Endothelial cell of umbilical vein (primary cell): Measurements from ENCODE around the gene ALK. TPM values are rescaled to one million over a fixed set of nuclear protein-coding genes. Genes with fewer than 3 reads are reported as not detected.

ENCODE experiments used
- BruUV-seq: library from RNA; stranded (reverse); fragments of 400-500 nt; replicated peaks from 2 replicates; lab custom pipeline; 2021; lab: Mats Ljungman, UMichigan
- CTCF ChIA-PET: fragments of 300-600, 350-600 bp; sonication (Branson Sonifier 250); formaldehyde crosslinking; loops from one replicate; lab custom pipeline; 2021; ENCODE audit warnings: antibody characterized with exemption, inconsistent platforms; lab: Charles Lee
- POLR2A ChIA-PET: fragments of 300-600, 350-600 bp; sonication (Branson Sonifier 250); formaldehyde crosslinking; loops from one replicate; lab custom pipeline; 2021; ENCODE audit warnings: antibody characterized with exemption, inconsistent platforms; lab: Charles Lee
- DNase-seq: peaks from one replicate; pipeline ENCODE4 v3.0.0-alpha.2; 2011; ENCODE audit warnings: low read depth, low spot score
- FAIRE-seq: peaks from 2 replicates; lab custom pipeline; 2011; peaks lifted over from hg19 to GRCh38; lab: Jason Lieb, UNC
- H2AFZ ChIP-seq: 2 replicates; pipeline ENCODE4 v1.6.0; 2012; ENCODE audit warnings: low read depth, low read length, control low read depth, inconsistent platforms
- H3K27ac ChIP-seq: 2 replicates; pipeline ENCODE4 v1.5.1; 2011; ENCODE audit warnings: low read depth, mild to moderate bottlenecking, control low read depth, low read length, moderate library complexity; ENCODE audit not compliant: insufficient read depth
- H3K27me3 ChIP-seq, 2 experiments: 2 replicates each; pipeline versions ENCODE4 v1.6.0 to v1.6.1; 2011; ENCODE audit warnings: low read length in 2 of 2, mixed read lengths in 1 of 2; ENCODE audit not compliant: control insufficient read depth in 2 of 2, insufficient read depth in 2 of 2
- H3K36me3 ChIP-seq, 2 experiments: 2 replicates in 1 of 2; 3 replicates in 1 of 2; pipeline ENCODE4 v1.5.1; 2011; ENCODE audit warnings: low read length in 2 of 2, mild to moderate bottlenecking in 1 of 2, moderate library complexity in 1 of 2; ENCODE audit not compliant: control insufficient read depth in 2 of 2, insufficient read depth in 2 of 2; ENCODE audit errors: extremely low read depth in 1 of 2
- H3K4me1 ChIP-seq: 3 replicates; pipeline ENCODE4 v1.5.1; 2011; ENCODE audit warnings: mild to moderate bottlenecking, low read length; ENCODE audit not compliant: control insufficient read depth, insufficient read depth; ENCODE audit errors: extremely low read depth
- H3K4me2 ChIP-seq: 2 replicates; pipeline ENCODE4 v1.6.1; 2011; ENCODE audit warnings: low read length, control low read depth, mixed read lengths; ENCODE audit not compliant: insufficient read depth
- H3K4me3 ChIP-seq, 3 experiments: fragments of 200-600 bp in 1 of 3; sonication (generic), shearing (Covaris generic) in 1 of 3; replicated peaks in 1 of 3; 2 replicates each; pipeline ENCODE4 v1.5.1; 2011 to 2016; ENCODE audit warnings: control low read depth in 3 of 3, low read length in 3 of 3, mild to moderate bottlenecking in 2 of 3, inconsistent platforms in 1 of 3, low read depth in 1 of 3, moderate library complexity in 1 of 3; ENCODE audit not compliant: insufficient read depth in 1 of 3
- H3K79me2 ChIP-seq: 2 replicates; pipeline ENCODE4 v1.6.0; 2012; ENCODE audit warnings: low read length, inconsistent platforms; ENCODE audit not compliant: control insufficient read depth, insufficient read depth
- H3K9ac ChIP-seq: replicated peaks from 2 replicates; pipeline ENCODE3; 2011; ENCODE audit warnings: low read length, control low read depth; ENCODE audit not compliant: insufficient read depth; ENCODE audit errors: extremely low read depth
- H3K9me1 ChIP-seq: replicated peaks from 3 replicates; pipeline ENCODE4 v1.6.0; 2011; ENCODE audit warnings: mild to moderate bottlenecking, low read length; ENCODE audit not compliant: control insufficient read depth, insufficient read depth; ENCODE audit errors: extremely low read depth
- H3K9me3 ChIP-seq: replicated peaks from 2 replicates; pipeline ENCODE4 v1.5.1; 2012; ENCODE audit warnings: low read length, inconsistent platforms; ENCODE audit not compliant: control insufficient read depth, insufficient read depth
- H4K20me1 ChIP-seq: replicated peaks from 2 replicates; pipeline ENCODE3; 2011; ENCODE audit warnings: mild to moderate bottlenecking, low read length; ENCODE audit not compliant: control insufficient read depth, insufficient read depth; ENCODE audit errors: extremely low read depth
- EZH2 ChIP-seq: IDR thresholded peaks from 2 replicates; pipeline ENCODE4 v1.6.1; 2012; ENCODE audit warnings: borderline replicate concordance, low read depth, mild to moderate bottlenecking, moderate library complexity, low read length, inconsistent platforms; ENCODE audit not compliant: severe bottlenecking
- FOS ChIP-seq: IDR thresholded peaks from 2 replicates; pipeline ENCODE4 v1.6.1; 2011; ENCODE audit warnings: mild to moderate bottlenecking, low read length, moderate library complexity, borderline replicate concordance; ENCODE audit not compliant: insufficient read depth
- GATA2 ChIP-seq: IDR thresholded peaks from 2 replicates; pipeline ENCODE4 v1.7.0; 2011; ENCODE audit warnings: low read depth, mild to moderate bottlenecking, moderate library complexity, mixed read lengths, low read length; ENCODE audit not compliant: insufficient read length, insufficient read depth
- JUN ChIP-seq: IDR thresholded peaks from 2 replicates; pipeline ENCODE4 v1.6.1; 2011; ENCODE audit warnings: borderline replicate concordance, low read depth; ENCODE audit not compliant: insufficient read length, insufficient read depth
- MYC ChIP-seq: IDR thresholded peaks from one replicate; pipeline ENCODE4 v1.6.1; 2011; ENCODE audit warnings: mild to moderate bottlenecking, low read depth, low read length
- POLR2A ChIP-seq: IDR thresholded peaks from 2 replicates; pipeline ENCODE4 v1.6.1; 2012; ENCODE audit warnings: low read depth, mild to moderate bottlenecking, control low read depth, low read length
- POLR2AphosphoS5 ChIP-seq: IDR thresholded peaks from 2 replicates; pipeline ENCODE4 v1.6.1; 2012; ENCODE audit warnings: low read depth, mild to moderate bottlenecking, control low read depth, low read length, moderate library complexity; ENCODE audit not compliant: insufficient read depth
- dilution Hi-C: fragments of 300-500 bp; cut with MboI; formaldehyde crosslinking; loops from one replicate; pipeline ENCODE4 v1.15.0; 2019; ENCODE audit warnings: low sequenced_read_pairs; ENCODE audit not compliant: extremely low pct_ligation_motif_present
- intact Hi-C: fragments of 100-400 bp; cut with micrococcal nuclease; formaldehyde crosslinking; loops from one replicate; pipeline ENCODE4 v1.10.0; 2022
- polyA plus RNA-seq, 4 experiments: library from polyadenylated mRNA; depleted of rRNA in 3 of 4; stranded (reverse) in 3 of 4; unstranded in 1 of 4; fragments of >200 nt; gene quantifications; 2 replicates each; pipeline versions ENCODE4 v1.2.1 to v1.2.3, GENCODE V29; 2011 to 2012; ENCODE audit warnings: missing spikeins in 1 of 4
- total RNA-seq: library from RNA; stranded (reverse); gene quantifications from 2 replicates; pipeline ENCODE4 v1.2.3, GENCODE V29; 2021
- TF ChIP-seq, protein P1 (sequence below), 2 donors: IDR thresholded peaks; 1 replicate in 1 of 2; 2 replicates in 1 of 2; pipeline ENCODE4 v1.5.1; 2011; ENCODE audit warnings: low read length in 2 of 2, mild to moderate bottlenecking in 2 of 2, moderate library complexity in 2 of 2, control low read depth in 1 of 2, inconsistent platforms in 1 of 2, low read depth in 1 of 2; ENCODE audit not compliant: insufficient read depth in 1 of 2; ENCODE audit errors: extremely low read depth in 1 of 2
- TF ChIP-seq, protein P2 (sequence below): IDR thresholded peaks from 2 replicates; pipeline ENCODE4 v1.6.1; 2011; ENCODE audit not compliant: insufficient read depth, insufficient read length

The ALK gene
- total and polyA plus RNA-seq, 2 donors (not counting 3 experiments of a cell fraction or from before 2014, with no cell fraction given): not detected

DNA sequence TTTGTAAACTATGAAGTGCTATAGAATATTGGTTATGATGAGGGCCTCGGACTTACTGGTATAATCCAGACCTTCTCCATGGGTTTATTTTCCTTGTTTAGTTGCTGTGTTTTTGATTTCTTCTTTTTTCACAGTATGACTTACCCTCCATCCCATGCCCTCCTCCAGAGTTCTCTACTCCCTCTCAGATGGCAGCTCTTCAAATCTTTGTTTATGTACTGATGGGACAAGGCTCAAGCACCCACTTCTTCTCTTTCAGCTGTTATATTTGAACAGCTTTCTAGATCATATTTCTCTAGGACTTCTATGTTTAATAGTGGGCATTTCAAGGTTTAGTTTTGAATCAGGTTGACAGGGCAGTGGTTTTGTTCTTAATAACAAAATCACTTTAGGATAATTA is 762.3 kb downstream of the ALK start:
- Histone ChIP-seq H3K9ac (no peak overlapping the region), H3K27me3 (no peaks in the 10 kb centered on the region), H3K4me1 (no peaks in the 10 kb centered on the region), H3K4me3 (no peak overlapping the region), H3K4me2 (no peak overlapping the region), H3K27ac (no peak overlapping the region), H3K36me3 (peaks cover 4 to 9% of the 10 kb centered on the region in 2 experiments), H2AFZ (no peak overlapping the region), H3K9me1 (no peaks in the 10 kb centered on the region), H3K79me2 (no peaks in the 10 kb centered on the region), H4K20me1 (no peaks in the 10 kb centered on the region), H3K9me3 (no peaks in the 10 kb centered on the region)
- intact Hi-C loops (no loop called here), dilution Hi-C loops (no loop called here)
- FAIRE-seq (no peak), DNase-seq (no peak)
- POLR2A ChIA-PET: interaction anchor here (0.6 kb wide), 1 partner anchor 29 kb away, joined by 7 read pairs; no protein-coding TSS in a partner anchor
- CTCF ChIA-PET: no interaction called here
- no peak for TF ChIP-seq EZH2
- no peak for TF ChIP-seq FOS
- no peak for TF ChIP-seq POLR2AphosphoS5
- TF ChIP-seq JUN: no peak
- no peak for TF ChIP-seq POLR2A
- TF ChIP-seq MYC: no peak
- TF ChIP-seq GATA2: no peak
- no TSS peak for BruUV-seq

DNA sequence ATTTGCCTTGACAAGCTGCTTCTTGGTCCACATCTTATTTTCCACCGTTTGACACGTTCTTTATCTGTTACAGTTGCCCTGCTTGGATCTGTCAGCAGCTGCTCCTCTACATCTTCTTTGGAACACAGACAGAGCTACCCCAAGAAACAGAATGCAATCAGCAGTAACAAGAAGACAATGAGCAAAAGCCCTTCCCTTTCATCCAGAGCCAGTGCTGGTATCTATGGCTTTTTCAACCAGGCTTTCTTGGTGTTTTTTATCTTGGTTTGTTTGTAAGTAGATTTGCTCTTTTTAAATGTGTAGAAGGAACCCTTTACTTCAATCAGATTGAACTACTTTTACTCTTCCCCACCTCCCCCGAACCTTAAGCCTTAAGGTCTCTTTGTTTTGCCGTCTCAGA is 764.3 kb downstream of the ALK start:
- FAIRE-seq (peak; percentile 4), DNase-seq (no peak)
- H3K9me3 ChIP-seq: no peaks in the 10 kb centered on the region
- H4K20me1 ChIP-seq: no peaks in the 10 kb centered on the region
- H3K9ac ChIP-seq: no peak overlapping the region
- BruUV-seq: no TSS peak
- no peaks in the 10 kb centered on the region for H3K27me3 ChIP-seq
- no peak overlapping the region for H3K4me2 ChIP-seq
- no peaks in the 10 kb centered on the region for H3K79me2 ChIP-seq
- no peak overlapping the region for H2AFZ ChIP-seq
- H3K36me3 ChIP-seq: peaks cover 4 to 12% of the 10 kb centered on the region in 2 experiments
- no peak overlapping the region for H3K4me3 ChIP-seq
- ChIA-PET CTCF (interaction anchor here (0.9 to 1.3 kb wide), 4 partner anchors 8 to 26 kb away, joined by 3 to 4 read pairs (median 3); no protein-coding TSS in a partner anchor), POLR2A (no interaction called here)
- TF ChIP-seq GATA2: no peak
- no peak for TF ChIP-seq EZH2
- no peak for TF ChIP-seq JUN
- TF ChIP-seq FOS: no peak
- no peak for TF ChIP-seq POLR2AphosphoS5
- TF ChIP-seq, protein P1, sequence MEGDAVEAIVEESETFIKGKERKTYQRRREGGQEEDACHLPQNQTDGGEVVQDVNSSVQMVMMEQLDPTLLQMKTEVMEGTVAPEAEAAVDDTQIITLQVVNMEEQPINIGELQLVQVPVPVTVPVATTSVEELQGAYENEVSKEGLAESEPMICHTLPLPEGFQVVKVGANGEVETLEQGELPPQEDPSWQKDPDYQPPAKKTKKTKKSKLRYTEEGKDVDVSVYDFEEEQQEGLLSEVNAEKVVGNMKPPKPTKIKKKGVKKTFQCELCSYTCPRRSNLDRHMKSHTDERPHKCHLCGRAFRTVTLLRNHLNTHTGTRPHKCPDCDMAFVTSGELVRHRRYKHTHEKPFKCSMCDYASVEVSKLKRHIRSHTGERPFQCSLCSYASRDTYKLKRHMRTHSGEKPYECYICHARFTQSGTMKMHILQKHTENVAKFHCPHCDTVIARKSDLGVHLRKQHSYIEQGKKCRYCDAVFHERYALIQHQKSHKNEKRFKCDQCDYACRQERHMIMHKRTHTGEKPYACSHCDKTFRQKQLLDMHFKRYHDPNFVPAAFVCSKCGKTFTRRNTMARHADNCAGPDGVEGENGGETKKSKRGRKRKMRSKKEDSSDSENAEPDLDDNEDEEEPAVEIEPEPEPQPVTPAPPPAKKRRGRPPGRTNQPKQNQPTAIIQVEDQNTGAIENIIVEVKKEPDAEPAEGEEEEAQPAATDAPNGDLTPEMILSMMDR (IDR thresholded peaks at IDR 0.05; ENCODE audit: extremely low read depth in 1 of 2, insufficient read depth in 1 of 2, low read depth in 1 of 2, low read length in 2 of 2): no peak
- TF ChIP-seq POLR2A: no peak
- no peak for TF ChIP-seq MYC
- TF ChIP-seq, protein P2, sequence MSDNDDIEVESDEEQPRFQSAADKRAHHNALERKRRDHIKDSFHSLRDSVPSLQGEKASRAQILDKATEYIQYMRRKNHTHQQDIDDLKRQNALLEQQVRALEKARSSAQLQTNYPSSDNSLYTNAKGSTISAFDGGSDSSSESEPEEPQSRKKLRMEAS: no peak
- intact Hi-C loops (no loop called here), dilution Hi-C loops (no loop called here)
- H3K27ac ChIP-seq: no peak overlapping the region
- no peaks in the 10 kb centered on the region for H3K4me1 ChIP-seq
- no peaks in the 10 kb centered on the region for H3K9me1 ChIP-seq
